Measurements from ENCODE around the gene FXYD6. TPM values are rescaled to one million over a fixed set of nuclear protein-coding genes. Genes with fewer than 3 reads are reported as not detected.

FXYD6 gene
- total RNA-seq, 3 donors from 2014 or later = 16.0 to 25.0 (median 20.3) TPM

DNA sequence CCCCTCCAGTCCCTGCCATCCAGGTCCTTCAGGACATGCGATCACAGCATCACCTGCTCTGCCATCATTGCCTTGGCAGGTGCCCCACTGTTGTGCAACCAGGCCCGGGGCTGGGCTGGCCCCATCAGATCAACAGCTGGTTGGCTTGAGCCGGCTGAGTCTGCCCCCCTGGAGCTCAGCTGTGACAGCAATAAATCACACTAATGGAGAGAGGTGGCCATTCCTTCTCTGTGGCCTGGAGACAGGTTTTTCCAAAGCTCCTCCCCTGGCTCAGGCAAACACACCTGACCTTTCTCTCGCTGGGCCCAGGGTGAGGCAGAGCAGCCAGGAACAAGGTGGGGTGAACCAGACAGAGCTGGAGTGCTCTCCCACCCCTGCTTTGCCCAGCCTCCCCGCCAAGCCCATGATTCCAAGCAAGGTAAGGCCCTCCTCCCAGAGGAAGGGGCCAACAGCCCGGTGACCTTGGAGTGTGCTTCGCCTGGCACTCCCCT is 43.0 kb downstream of the FXYD6 start:
- intact Hi-C loops (cut with DNase I; ENCODE audit: low total_unique reads) = no loop called here
- H3K9me3 ChIP-seq = no peaks in the 10 kb centered on the region
- peak in 2 of 3 donors; percentile 37 to 44 for TF ChIP-seq POLR2AphosphoS5 (IDR thresholded peaks at IDR 0.05)
- no peak for TF ChIP-seq POLR2A (IDR thresholded peaks at IDR 0.05)
- TF ChIP-seq, protein P1, sequence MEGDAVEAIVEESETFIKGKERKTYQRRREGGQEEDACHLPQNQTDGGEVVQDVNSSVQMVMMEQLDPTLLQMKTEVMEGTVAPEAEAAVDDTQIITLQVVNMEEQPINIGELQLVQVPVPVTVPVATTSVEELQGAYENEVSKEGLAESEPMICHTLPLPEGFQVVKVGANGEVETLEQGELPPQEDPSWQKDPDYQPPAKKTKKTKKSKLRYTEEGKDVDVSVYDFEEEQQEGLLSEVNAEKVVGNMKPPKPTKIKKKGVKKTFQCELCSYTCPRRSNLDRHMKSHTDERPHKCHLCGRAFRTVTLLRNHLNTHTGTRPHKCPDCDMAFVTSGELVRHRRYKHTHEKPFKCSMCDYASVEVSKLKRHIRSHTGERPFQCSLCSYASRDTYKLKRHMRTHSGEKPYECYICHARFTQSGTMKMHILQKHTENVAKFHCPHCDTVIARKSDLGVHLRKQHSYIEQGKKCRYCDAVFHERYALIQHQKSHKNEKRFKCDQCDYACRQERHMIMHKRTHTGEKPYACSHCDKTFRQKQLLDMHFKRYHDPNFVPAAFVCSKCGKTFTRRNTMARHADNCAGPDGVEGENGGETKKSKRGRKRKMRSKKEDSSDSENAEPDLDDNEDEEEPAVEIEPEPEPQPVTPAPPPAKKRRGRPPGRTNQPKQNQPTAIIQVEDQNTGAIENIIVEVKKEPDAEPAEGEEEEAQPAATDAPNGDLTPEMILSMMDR (IDR thresholded peaks at IDR 0.05) = no peak
- no peaks in the 10 kb centered on the region for H3K36me3 ChIP-seq
- H3K27ac ChIP-seq = peak overlapping the region; percentile 4 to 29
- no peaks in the 10 kb centered on the region for H3K4me1 ChIP-seq
- peak; percentile 73 to 88 for DNase-seq (ENCODE audit: low spot score in 2 of 2)
- H3K27me3 ChIP-seq = no peaks in the 10 kb centered on the region
- no peak overlapping the region for H3K4me3 ChIP-seq

DNA sequence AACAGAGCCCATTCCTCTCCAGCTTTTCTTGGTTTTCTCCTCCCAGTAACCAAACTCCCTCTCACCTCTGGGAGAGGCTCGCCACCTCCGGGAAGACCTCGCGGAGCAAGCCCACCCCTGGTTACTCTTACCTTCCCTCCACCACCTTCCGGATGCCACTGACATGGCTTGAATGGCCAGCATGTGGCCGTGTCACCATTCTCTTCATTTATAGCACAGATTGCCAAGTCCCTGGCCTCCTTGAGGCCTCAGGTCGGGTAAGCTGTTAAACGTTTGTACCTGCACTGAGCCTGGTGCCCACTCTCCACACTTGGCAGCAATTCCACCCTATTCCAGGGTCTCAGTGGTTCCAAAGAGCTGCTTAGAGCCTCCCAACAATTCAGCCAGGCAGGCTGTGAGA is 43.9 kb downstream of the FXYD6 start:
- H3K4me3 ChIP-seq = no peak overlapping the region
- H3K36me3 ChIP-seq = no peaks in the 10 kb centered on the region
- intact Hi-C loops (cut with DNase I; ENCODE audit: low total_unique reads) = no loop called here
- no peaks in the 10 kb centered on the region for H3K4me1 ChIP-seq
- DNase-seq (ENCODE audit: low spot score in 2 of 2) = no peak
- TF ChIP-seq POLR2AphosphoS5 (IDR thresholded peaks at IDR 0.05) (no peak), POLR2A (IDR thresholded peaks at IDR 0.05) (no peak)
- TF ChIP-seq, protein P1 (IDR thresholded peaks at IDR 0.05) = no peak
- no peaks in the 10 kb centered on the region for H3K9me3 ChIP-seq
- H3K27me3 ChIP-seq = no peaks in the 10 kb centered on the region
- H3K27ac ChIP-seq = no peak overlapping the region

DNA sequence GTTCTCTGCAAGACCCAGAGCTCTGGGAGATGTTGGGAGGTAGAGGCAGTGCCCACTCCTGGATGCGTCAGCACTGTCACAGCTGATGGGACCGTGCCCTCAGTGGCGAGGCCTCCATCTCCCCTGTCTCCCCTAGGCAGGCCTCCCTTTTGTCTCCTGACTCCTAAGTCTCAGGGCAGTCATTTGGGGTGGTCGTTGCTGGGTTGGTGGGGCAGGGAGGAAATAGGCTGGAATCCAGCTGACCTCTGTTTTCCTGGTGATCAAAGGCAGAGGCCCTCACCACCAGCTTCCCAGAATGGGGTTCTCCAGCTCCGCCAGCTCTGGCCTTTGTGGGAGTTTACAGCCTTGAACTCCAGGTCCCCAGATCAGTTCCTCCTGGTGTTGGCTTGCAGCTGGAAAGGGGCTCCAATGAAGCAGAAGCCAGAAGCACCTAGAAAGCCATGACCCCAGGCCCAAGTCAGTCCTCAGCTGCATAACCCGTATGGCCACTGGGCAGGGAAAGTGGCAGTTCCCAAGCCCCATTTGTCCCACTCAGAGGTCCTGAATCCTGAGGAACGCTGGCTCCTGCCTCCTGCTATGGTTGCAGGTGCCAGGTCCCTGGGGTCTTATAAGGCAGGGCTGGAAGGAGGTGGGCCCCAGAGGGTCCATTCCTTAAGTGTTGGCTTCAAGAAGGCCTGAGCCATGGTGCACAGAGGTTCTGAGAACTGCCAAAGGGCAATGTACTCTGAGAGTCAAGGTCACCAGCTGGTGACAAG is 44.6 kb downstream of the FXYD6 start:
- intact Hi-C loops (cut with DNase I; ENCODE audit: low total_unique reads) = no loop called here
- H3K4me3 ChIP-seq = no peak overlapping the region
- DNase-seq (ENCODE audit: low spot score in 2 of 2) = no peak

DNA sequence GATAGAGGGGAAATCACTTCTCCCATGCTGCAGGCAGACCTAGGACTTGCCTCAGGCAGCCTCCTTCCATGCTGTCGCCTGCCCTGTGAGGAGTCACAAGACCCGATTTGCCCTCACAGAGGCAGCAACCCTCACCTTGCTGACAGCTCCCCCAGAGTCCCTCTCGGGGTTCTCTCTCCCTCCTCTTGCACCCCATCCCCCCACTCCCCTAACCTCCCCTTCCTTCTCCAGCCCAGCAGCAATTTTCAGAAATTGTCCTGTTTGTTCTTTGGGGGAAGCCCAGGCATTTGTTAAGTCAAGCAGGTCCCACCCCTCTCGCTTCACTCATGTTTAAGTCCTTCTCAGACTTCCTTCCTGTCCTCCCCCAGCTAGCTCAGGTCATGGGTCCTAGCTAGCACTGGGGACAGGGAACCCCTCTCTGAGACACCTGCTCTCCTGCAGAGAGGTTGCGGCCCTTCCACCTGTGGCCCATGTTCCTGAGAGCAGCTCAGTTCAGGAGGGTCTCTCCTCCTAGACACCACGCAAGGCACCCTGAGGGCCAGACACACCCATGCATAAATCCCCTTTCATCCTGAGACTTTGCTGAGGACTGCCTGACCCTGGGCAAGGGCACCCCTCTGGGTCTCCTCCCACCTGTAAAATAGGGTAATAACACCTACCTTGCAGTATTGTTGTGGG is 45.6 kb downstream of the FXYD6 start:
- Histone ChIP-seq H3K27me3 (no peaks in the 10 kb centered on the region), H3K4me1 (no peaks in the 10 kb centered on the region), H3K27ac (no peak overlapping the region), H3K4me3 (no peak overlapping the region), H3K9me3 (no peaks in the 10 kb centered on the region), H3K36me3 (no peaks in the 10 kb centered on the region)
- intact Hi-C loops (cut with DNase I; ENCODE audit: low total_unique reads) = no loop called here
- TF ChIP-seq POLR2AphosphoS5 (IDR thresholded peaks at IDR 0.05) (no peak), POLR2A (IDR thresholded peaks at IDR 0.05) (no peak)
- TF ChIP-seq, protein P1 (IDR thresholded peaks at IDR 0.05) = no peak
- DNase-seq (ENCODE audit: low spot score in 2 of 2) = no peak

More for the DNA sequence above, 44.6 kb downstream of the FXYD6 start:
- H3K4me1 ChIP-seq = no peaks in the 10 kb centered on the region
- no peaks in the 10 kb centered on the region for H3K27me3 ChIP-seq
- no peaks in the 10 kb centered on the region for H3K9me3 ChIP-seq
- TF ChIP-seq POLR2A (IDR thresholded peaks at IDR 0.05) = no peak
- TF ChIP-seq, protein P1 (IDR thresholded peaks at IDR 0.05) = no peak
- no peak for TF ChIP-seq POLR2AphosphoS5 (IDR thresholded peaks at IDR 0.05)
- H3K27ac ChIP-seq = no peak overlapping the region
- no peaks in the 10 kb centered on the region for H3K36me3 ChIP-seq

DNA sequence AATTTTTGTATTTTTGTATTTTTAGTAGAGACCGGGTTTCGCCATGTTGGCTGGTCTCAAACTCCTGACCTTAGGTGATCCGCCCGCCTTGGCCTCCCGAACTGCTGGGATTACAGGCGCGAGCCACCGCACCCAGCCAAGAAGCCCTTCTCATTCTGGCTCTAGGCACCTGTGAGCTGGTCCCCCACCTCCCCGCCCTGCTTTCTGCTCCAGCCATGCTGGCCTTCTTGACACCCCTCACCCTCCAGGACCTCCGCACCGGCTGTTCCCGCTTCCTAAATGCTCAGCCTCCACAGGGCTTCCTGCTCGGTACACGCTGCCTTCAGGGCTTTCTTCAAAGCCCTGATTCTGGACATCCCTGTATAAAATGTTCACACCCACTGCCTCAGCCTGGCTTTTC is 46.4 kb downstream of the FXYD6 start:
- intact Hi-C loops (cut with DNase I; ENCODE audit: low total_unique reads) = no loop called here
- no peak for DNase-seq (ENCODE audit: low spot score in 2 of 2)

More for the DNA sequence above, 46.4 kb downstream of the FXYD6 start:
- H3K36me3 ChIP-seq = no peaks in the 10 kb centered on the region
- no peaks in the 10 kb centered on the region for H3K27me3 ChIP-seq
- TF ChIP-seq POLR2A (IDR thresholded peaks at IDR 0.05) = no peak
- TF ChIP-seq POLR2AphosphoS5 (IDR thresholded peaks at IDR 0.05) = no peak
- TF ChIP-seq, protein P1 (IDR thresholded peaks at IDR 0.05) = no peak
- no peaks in the 10 kb centered on the region for H3K9me3 ChIP-seq
- H3K4me1 ChIP-seq = no peaks in the 10 kb centered on the region
- no peak overlapping the region for H3K4me3 ChIP-seq
- H3K27ac ChIP-seq = no peak overlapping the region

Measured in breast epithelium (tissue), 4 donors.